Activated CD4-positive, CD25-positive, alpha-beta regulatory T cell treated with anti-CD3 and anti-CD28 coated beads, Interleukin-2, amount 50 U/mL, for 24 hours (primary cell): ENCODE results near the gene LRRC37A3.
"Not testable (repeated sequence)": the region's sequence is repeated elsewhere in the genome, so short reads cannot be mapped to it uniquely, and the experiment has no call there.

Experiments
- ATAC-seq, 2 donors: fragments of 150-1000 bp; cut with Tn5 transposase; one replicate each; pipeline ENCODE4 v1.10.0; 2021; ENCODE audit warnings: mild to moderate bottlenecking in 1 of 2, moderate library complexity in 1 of 2

The LRRC37A3 gene

GRCh38 chr17:64829824-64830630 is 89.3 kb downstream of the LRRC37A3 start:
- ATAC-seq: not testable (repeated sequence)

GRCh38 chr17:64829068-64829467 is 90.2 kb downstream of the LRRC37A3 start:
- not testable (repeated sequence) for ATAC-seq

DNA sequence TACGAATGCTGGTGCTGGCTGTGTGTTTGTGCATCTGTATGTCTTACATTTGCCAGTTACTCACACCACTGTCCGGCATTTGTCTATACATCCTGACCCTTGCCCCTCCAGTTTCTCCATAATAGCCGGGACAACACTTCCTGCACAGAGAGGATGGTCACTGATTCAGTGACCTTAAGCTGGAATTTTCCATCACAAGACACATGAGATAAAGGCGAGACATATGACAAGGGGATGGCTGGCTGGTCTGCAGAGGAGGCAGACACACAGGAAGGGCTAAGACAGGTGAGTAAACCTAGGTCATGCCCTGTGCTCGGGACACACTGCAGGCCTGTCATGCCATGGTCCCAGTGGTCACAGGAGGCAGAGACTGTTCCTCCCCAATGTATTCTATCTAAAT is 100.4 kb downstream of the LRRC37A3 start:
- ATAC-seq: not testable (repeated sequence)

GRCh38 chr17:64815833-64816198 is 103.5 kb downstream of the LRRC37A3 start:
- ATAC-seq: not testable (repeated sequence)

- ATAC-seq: not testable (repeated sequence)
Measured at GRCh38 chr17:64814993-64815832, 104.1 kb downstream of the LRRC37A3 start.

DNA sequence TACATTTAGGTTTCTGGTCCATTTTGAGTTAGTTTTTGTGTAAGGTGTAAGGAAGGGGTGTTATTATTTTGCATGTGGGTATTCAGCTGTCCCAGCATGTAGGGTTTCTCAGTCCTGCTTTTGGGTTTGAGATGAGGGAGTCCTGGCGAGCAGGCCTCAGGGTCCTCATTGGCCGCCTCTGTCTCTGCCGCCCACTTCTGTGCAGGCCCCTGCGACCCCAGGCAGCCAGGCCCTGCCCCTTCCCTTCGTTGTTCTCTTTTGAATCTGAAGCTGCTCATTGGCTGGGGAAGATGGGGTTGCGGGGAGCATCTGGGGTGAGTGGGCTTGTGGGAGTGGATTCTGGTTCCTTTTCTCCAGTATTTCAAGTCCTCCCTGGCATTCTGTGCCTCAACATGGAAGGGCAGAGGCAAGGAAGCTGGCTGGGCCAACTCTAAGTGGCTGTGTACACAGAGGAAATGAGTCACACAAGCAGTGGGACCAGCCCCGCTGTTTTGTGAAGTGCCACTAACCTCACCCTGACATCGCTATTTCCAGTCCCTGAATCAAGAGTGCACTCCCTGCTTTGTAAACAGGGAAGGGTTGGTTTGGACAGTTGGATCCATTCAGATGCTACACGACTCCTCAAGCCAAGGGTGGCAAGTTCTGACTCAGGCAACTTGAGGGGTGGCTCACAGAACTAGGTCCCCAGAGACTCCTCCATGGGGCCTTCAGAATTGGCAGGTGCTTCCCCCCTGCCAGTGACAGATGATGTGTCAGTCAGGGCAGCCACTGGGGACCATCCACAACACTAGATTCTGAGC is 110.9 kb downstream of the LRRC37A3 start:
- peak; percentile 99 for ATAC-seq
